GM19035 (cell line): ENCODE data around the gene EDA.

Experiments
- ATAC-seq: cut with Tn5 transposase; IDR thresholded peaks from one replicate; pipeline ENCODE4 v1.9.1; 2021; ENCODE audit not compliant: unreplicated experiment

EDA gene

DNA sequence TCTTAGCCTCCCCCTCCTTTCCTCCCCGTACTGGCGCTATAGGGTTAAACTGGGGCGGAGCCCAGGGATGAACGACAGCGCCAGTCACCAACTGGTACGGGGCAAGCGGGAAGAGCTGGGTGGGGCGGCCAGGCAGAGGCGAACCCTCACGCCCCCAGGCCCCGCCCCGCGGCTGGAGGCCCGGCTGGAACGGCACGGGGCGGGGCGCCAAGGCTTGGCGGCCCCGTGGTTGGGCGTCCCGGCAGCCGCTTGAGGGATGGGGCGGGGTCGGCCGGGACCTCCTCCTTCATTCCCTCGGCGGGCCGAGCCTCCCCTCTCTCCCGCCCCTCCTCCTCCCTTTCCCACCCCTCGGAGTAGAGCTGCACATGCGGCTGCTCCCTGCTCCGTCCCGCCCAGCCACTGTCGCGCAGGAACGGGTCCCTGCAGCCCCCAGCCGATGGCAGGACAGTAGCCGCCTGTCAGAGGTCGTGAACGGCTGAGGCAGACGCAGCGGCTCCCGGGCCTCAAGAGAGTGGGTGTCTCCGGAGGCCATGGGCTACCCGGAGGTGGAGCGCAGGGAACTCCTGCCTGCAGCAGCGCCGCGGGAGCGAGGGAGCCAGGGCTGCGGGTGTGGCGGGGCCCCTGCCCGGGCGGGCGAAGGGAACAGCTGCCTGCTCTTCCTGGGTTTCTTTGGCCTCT, at the start of gene EDA:
TSS of gene EDA (plus strand) at position 335 of the 678 bp plus-strand sequence.
- ATAC-seq = peak; percentile 97

GRCh38 chrX:69568828-69569227, 47.1 kb upstream of the EDA start:
- no peak for ATAC-seq

GRCh38 chrX:69597399-69597798, 18.5 kb upstream of the EDA start:
- ATAC-seq = no peak

- no peak for ATAC-seq
Measured at GRCh38 chrX:69600182-69600581, 15.7 kb upstream of the EDA start.

- no peak for ATAC-seq
Measured at GRCh38 chrX:69603566-69604194, 12.2 kb upstream of the EDA start.

GRCh38 chrX:69605521-69605920, 10.4 kb upstream of the EDA start:
- ATAC-seq = no peak

DNA sequence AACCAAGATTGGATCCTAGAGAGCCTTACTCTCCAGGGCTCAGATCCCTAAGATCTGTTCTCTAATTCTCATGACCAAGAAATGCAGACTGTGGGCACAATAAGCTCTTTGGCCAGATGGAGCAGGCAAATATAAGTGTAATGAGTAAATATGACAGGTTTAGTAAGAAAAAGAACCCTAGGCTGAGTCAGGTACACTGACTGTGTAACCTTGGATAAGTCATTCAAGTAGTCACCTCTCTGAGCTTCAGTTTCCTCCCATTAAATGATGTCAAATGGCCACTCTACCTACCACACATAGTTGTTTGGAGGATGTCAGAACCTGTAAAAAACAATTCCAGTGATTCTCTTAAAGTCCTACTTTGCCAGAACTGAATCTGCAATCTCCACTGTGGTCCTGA, 8.3 kb upstream of the EDA start:
- no peak for ATAC-seq

DNA sequence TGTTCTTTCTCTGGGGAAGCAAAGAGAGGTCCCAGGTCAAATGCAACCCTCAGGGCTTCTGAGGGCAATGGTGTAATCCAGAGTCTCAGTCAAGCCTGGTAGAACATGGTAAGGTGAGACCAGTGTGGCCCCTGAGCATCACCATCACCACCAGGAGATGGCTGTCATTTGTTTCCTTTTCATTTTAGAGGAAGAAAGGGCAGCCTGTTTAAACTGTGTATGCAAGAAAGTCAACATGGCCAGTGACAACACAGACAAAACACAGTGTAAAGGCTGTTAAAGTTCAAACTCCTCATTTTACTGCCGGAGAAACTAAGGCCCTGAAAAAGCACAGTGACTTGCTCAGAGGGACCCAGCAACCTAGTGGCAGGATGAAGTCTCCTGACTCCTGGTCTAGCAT, 2.0 kb upstream of the EDA start:
- no peak for ATAC-seq

GRCh38 chrX:69614886-69615285, 1.0 kb upstream of the EDA start:
- ATAC-seq = no peak

- no peak for ATAC-seq
Measured at GRCh38 chrX:69615342-69615741, 571 bp upstream of the EDA start.

GRCh38 chrX:69616457-69617203, 717 bp downstream of the EDA start:
- no peak for ATAC-seq

- no peak for ATAC-seq
Measured at GRCh38 chrX:69618803-69619202, 2.9 kb downstream of the EDA start.

DNA sequence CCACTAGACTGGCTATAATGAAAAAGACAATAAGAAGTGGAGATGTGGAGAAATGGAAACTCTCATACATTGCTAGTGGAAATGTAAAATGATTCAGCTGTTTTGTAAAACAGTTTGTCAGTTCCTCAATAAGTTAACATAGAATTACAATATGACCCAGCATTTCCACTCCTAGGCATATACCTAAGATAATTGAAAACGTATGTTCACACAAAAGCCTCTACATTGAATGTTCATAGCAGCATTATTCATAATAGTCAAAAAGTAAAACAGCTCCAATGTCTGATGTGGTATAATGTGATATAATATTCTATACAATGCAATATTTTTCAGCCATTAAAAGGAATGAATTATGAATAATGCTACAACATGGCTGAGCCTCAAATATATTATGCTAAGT, 10.2 kb downstream of the EDA start:
- ATAC-seq = no peak

DNA sequence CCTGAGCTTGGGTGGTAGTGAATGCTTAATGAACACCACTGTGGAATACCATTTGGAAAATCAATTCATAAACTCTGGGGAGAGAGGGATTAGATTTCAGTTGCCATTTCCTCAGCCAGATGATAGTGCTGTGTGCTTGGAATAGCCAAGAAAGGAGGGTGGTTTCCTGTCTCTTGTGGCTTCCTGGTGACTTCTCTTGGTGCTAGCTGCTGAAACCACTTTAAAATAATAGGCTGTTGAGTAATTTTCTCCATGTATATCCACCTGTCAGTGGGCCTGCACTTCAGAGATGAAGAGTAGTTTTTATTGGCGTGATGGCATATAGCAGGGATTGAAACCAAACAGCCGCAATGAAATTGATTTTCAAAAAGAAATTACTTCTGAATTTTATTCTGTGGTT, 11.8 kb downstream of the EDA start:
- no peak for ATAC-seq

GRCh38 chrX:69630147-69630546, 14.2 kb downstream of the EDA start:
- ATAC-seq = no peak

- no peak for ATAC-seq
Measured at GRCh38 chrX:69664693-69665092, 48.8 kb downstream of the EDA start.

DNA sequence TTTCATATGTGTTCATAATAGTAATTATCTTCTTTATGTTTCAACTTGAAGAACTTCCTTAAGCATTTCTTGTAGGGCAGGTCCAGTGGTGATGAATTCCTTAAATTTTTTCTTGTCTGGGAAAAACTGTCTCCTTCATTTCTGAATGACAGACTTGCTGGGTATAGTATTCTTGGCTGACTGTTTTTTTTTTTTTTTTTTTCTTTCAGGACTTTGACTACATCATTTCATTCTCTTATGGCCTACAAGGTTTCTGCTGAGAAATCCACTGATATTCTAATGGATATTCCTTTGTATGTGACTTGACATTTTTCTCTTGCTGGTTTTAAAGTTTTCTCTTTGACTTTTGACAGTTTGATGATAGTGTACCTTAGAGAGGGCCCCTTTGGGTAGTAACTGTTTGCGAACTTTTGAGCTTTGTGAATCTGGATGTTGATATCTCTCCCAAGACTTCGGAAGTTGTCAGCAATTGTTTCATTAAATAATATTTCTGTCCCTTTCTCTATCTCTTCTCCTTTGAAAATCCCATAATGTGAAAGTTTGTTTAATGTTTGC, 54.2 kb downstream of the EDA start:
- no peak for ATAC-seq

DNA sequence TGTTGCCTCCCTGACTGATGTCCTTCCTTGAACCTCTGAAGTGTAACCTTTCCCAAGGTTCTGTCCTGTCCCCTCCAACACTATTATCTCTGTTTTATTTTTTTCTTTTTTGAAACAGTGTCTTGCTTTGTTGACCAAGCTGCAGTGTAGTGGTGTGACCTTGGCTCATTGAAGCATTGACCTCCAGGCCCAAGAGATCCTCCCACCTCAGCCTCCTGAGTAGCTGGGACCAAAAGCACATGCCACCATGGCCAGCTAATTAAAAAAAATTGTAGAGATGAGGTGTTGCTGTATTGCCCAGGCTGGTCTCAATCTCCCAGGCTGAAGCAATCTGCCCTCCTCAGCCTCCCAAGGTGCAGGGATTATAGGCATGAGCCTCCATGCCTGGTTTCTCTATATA, 59.0 kb downstream of the EDA start:
- no peak for ATAC-seq

GRCh38 chrX:69705818-69706217, 89.9 kb downstream of the EDA start:
- no peak for ATAC-seq

DNA sequence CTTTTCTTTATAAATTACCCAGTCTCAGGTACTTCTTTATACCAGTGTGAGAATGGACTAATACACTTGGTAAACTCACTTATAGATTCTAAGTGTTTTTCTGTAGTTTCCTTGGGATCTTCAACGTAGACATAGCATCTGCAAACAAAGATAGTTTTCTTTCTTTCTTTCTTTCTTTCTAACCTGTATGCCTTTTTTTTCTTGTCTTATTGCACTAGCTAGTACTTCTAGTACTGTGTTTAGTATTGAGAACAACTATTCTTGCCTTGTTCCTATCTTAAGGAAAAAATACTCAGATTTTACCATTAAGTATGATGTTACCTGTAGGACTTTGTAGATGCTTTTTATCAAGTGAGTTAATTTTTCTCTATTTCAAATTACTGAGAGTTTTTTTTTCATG, 102.2 kb downstream of the EDA start:
- no peak for ATAC-seq

- ATAC-seq = no peak
Measured at GRCh38 chrX:69724307-69724706, 108.4 kb downstream of the EDA start.

GRCh38 chrX:69740317-69740716, 124.4 kb downstream of the EDA start:
- ATAC-seq = no peak
